GM21515 (cell line): Measurements from ENCODE around the gene HECTD1.
"Not testable (repeated sequence)": the region's sequence is repeated elsewhere in the genome, so short reads cannot be mapped to it uniquely, and the experiment has no call there.

Source experiments
- ATAC-seq: cut with Tn5 transposase; IDR thresholded peaks from one replicate; pipeline ENCODE4 v1.9.1; 2021; ENCODE audit not compliant: unreplicated experiment

Gene HECTD1

GRCh38 chr14:31096255-31096654 lies 111.3 kb downstream of the HECTD1 start:
- ATAC-seq, result no peak

GRCh38 chr14:31095817-31096216 lies 111.8 kb downstream of the HECTD1 start:
- ATAC-seq, result not testable (repeated sequence)

GRCh38 chr14:31093884-31094839 lies 113.4 kb downstream of the HECTD1 start:
- ATAC-seq, result not testable (repeated sequence)

GRCh38 chr14:31092160-31092708 lies 115.4 kb downstream of the HECTD1 start:
- no peak for ATAC-seq

GRCh38 chr14:31090883-31091764 lies 116.5 kb downstream of the HECTD1 start:
- no peak for ATAC-seq

GRCh38 chr14:31086466-31086865 lies 121.1 kb downstream of the HECTD1 start:
- ATAC-seq, result not testable (repeated sequence)

GRCh38 chr14:31085027-31085426 lies 122.6 kb downstream of the HECTD1 start:
- ATAC-seq, result no peak

GRCh38 chr14:31084385-31084784 lies 123.2 kb downstream of the HECTD1 start:
- ATAC-seq, result peak; percentile 66

- no peak for ATAC-seq
These were observed 123.8 kb downstream of the HECTD1 start for GRCh38 chr14:31083781-31084180.

GRCh38 chr14:31080484-31080883 lies 127.1 kb downstream of the HECTD1 start:
- no peak for ATAC-seq

GRCh38 chr14:31080056-31080455 lies 127.5 kb downstream of the HECTD1 start:
- no peak for ATAC-seq

- no peak for ATAC-seq
These were observed 128.8 kb downstream of the HECTD1 start for GRCh38 chr14:31078766-31079165.

GRCh38 chr14:31075144-31075543 lies 132.4 kb downstream of the HECTD1 start:
- ATAC-seq, result no peak

GRCh38 chr14:31071151-31071550 lies 136.4 kb downstream of the HECTD1 start:
- no peak for ATAC-seq

- no peak for ATAC-seq
These were observed 137.2 kb downstream of the HECTD1 start for GRCh38 chr14:31070431-31070830.

GRCh38 chr14:31069343-31069742 lies 138.2 kb downstream of the HECTD1 start:
- ATAC-seq, result no peak

- ATAC-seq, result no peak
These were observed 139.4 kb downstream of the HECTD1 start for GRCh38 chr14:31068235-31068634.

- ATAC-seq, result not testable (repeated sequence)
These were observed 144.7 kb downstream of the HECTD1 start for GRCh38 chr14:31062908-31063307.

GRCh38 chr14:31060253-31060875 lies 147.2 kb downstream of the HECTD1 start:
- no peak for ATAC-seq

GRCh38 chr14:31059152-31059924 lies 148.3 kb downstream of the HECTD1 start:
- no peak for ATAC-seq
